ENCODE measurements around the gene GANC. TPM values are rescaled to one million over a fixed set of nuclear protein-coding genes. Genes with fewer than 3 reads are reported as not detected.

Gene GANC
- total RNA-seq, 1 experiment from 2014 or later = 14.8 TPM

Other genes starting within 250 kb of the GANC start
- 0.10 and 0.52 TPM in 2 replicates for gene PLA2G4D, start 178.6 kb upstream of the GANC start, total RNA-seq (2014; rRNA removed; shearing (Covaris generic))
- not detected in 2 replicates for gene PLA2G4F, start 116.6 kb upstream of the GANC start, total RNA-seq (2014; rRNA removed; shearing (Covaris generic))
- 23.5 and 31.5 TPM in 2 replicates for gene VPS39, start 64.9 kb upstream of the GANC start, total RNA-seq (2014; rRNA removed; shearing (Covaris generic))
- gene TMEM87A, start 232 bp downstream of the GANC start, total RNA-seq (2014; rRNA removed; shearing (Covaris generic)) = 62.3 and 75.6 TPM in 2 replicates
- gene CAPN3, start 86.3 kb downstream of the GANC start, total RNA-seq (2014; rRNA removed; shearing (Covaris generic)) = 0.34 TPM in 1 of 2 replicates, not detected in the other
- 13.8 and 27.8 TPM in 2 replicates for gene ZNF106, start 217.9 kb downstream of the GANC start, total RNA-seq (2014; rRNA removed; shearing (Covaris generic))
- 55.9 and 96.5 TPM in 2 replicates for gene SNAP23, start 222.4 kb downstream of the GANC start, total RNA-seq (2014; rRNA removed; shearing (Covaris generic))

Data from M059J (cell line).